Activated CD8-positive, alpha-beta memory T cell treated with anti-CD3 and anti-CD28 coated beads for 48 hours (primary cell): ENCODE data around the gene THOC3.
"Not testable (repeated sequence)": the region's sequence is repeated elsewhere in the genome, so short reads cannot be mapped to it uniquely, and the experiment has no call there.

ENCODE experiments used
- DNase-seq, 3 experiments: peaks; one replicate each; pipeline ENCODE4 v3.0.0-alpha.2; 2020; ENCODE audit warnings: low read depth in 2 of 3, low spot score in 2 of 3

The THOC3 gene

DNA sequence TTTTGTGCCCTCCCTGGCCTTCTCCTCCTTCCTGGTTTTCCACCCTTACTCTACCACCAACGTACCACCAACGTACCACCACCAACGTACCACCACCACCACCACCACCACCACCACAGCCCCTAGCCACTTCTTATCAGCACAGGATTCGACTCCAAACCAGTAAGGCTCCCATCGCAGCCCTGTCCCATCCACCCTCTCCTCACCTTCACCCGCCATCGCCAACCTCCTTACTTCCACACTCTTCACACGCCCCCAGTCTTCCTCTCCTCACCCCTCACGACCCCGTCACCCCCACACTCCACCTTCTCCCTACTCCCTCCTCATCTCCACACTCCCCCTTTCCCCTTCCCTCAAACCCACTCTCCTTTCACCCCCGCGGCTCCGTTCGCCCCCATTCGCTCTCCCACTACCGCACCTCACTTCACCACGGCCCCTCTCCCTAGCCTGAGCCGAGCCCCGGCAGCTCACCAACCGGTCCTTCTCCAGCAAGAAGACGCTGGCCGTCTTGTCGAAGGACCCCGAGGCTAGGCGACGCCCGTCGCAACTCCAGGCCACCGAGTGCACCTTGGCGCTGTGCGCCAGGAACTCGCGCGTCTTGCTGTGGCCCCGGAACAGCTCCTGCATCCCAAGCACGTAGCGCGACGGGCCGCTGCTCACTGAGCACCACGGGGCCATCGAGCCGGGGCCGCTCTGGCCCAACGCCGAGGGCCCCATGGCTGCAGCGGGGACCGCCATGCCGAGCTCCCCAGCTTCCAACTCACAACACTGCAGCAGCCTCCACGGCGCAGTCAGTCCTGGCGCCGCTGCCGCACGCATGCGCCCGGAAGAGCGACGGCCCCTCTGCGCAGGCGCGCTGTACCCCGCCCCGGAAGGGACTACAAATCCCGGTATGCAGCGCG is at the start of gene THOC3:
Gene THOC3 (minus strand): TSS at position 845 of the 902 bp plus-strand sequence. CDS start 107 bp downstream, at position 738.
- peak; percentile 36 to 69 (median 43) for DNase-seq

GRCh38 chr5:176017324-176017723 is 49.2 kb upstream of the THOC3 start:
- DNase-seq, result not testable (repeated sequence)

DNA sequence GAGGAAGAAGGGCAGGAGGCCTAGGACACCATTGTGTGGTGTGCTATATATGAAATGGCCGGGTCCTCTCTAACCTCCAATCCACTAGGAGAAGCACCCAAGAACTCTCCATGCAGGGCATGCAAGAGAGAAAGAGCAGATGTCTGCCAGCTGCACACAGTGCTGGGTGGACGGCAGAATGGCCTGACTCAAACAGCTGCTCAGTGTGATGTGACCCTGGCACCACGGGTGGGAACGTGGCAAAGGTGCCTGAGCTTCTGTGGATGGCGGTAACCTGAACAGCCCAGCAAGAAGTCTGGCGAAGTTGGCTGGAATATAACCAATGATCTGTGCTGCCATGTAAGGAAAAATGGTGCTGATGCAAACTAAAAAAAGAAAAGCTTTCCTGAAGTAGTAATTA is 46.2 kb upstream of the THOC3 start:
- DNase-seq, result not testable (repeated sequence)

GRCh38 chr5:176011088-176011487 is 43.0 kb upstream of the THOC3 start:
- DNase-seq, result not testable (repeated sequence)

DNA sequence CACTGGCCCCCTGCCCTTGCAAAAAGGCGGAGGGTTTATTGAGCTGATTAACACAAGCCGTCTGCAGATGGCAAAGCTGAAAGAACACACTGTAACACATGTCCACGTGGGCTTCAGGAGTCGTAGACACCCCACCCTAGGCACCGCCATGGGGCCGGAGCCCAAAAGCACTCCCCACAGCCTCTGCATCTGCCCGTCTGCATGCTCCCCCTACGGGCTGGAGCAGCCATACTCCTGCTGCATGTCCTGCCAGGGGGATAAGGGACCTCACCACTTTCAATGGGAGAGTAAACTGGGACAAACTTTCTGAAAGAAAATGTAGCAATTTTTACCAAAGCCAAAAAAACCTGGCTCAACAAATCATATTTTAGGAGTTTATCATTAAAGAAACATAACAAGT is 42.1 kb upstream of the THOC3 start:
- DNase-seq, result not testable (repeated sequence)

DNA sequence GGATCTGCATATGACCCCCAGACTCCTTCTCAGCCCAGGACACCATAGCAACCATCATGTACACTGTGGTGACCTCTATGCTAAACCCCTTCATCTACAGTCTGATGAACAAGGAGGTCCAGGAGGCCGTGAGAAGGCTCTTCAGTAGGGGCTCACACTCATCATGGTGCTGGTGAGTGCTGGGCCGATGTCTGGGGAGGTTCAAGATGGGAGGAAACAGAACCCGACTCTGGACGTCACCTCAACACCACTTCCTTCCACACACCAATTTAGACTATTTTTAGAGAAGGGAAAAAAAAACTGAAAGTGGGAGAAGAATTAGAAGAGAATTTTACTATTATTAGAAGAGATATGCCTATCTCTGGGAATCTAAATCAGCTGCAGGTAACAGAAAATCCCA is 39.1 kb upstream of the THOC3 start:
- DNase-seq, result not testable (repeated sequence)

DNA sequence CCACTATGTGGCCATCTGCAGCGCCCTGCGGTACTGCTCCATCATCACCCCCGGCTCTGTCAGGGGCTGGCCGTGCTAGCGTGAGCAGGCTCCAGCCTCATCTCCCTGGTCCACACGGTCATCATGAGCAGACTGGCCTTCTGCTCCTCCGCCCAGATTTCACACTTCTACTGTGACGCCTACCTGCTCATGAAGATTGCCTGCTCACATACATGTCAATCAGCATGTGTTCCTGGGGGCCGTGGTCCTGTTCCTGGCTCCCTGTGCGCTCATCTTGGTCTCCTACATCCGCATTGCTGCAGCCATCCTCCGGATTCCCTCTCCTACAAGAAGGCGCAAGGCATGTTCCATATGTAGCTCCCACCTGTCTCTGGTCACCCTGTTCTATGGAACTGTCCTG is 38.7 kb upstream of the THOC3 start:
- not testable (repeated sequence) for DNase-seq

DNA sequence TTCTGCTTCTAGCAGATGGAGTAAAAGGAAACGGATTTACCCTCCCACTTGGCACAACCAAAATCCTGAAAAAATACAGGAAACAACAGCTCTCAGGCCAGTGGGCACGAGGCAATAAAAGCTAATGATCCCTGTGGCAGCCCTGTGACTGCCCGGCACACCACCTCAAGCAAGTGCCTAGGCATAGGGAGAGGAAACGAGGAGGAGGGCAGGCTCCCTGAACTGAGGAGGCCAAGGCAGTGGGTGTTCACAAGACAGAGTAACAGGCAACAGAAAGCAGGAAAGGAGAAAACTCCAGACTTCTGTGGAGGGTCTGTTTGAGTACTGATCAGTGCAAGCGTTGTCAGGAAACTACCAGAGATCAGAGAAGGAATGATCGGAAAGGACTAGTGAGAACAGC is 29.9 kb upstream of the THOC3 start:
- not testable (repeated sequence) for DNase-seq

GRCh38 chr5:175997495-175997894 is 29.4 kb upstream of the THOC3 start:
- DNase-seq, result not testable (repeated sequence)

GRCh38 chr5:175996791-175997190 is 28.7 kb upstream of the THOC3 start:
- DNase-seq, result not testable (repeated sequence)

DNA sequence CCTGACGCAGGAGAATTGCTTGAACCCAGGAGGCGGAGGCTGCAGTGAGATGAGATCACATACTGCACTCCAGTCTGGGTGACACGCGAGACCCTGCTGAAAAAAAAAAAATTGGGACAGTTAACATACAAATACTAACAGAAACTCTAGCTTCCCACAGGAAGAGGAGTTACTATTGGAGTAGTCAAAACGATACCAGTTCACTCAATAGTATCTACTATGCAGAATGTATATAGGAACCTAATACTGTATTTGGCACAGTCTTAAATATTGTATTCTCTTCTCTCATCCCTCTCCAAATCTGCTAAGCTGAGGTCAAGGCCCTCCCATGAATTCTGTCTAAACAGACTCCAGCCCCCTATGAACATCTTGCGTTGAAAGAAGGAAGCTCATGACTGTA is 27.4 kb upstream of the THOC3 start:
- DNase-seq, result not testable (repeated sequence)

DNA sequence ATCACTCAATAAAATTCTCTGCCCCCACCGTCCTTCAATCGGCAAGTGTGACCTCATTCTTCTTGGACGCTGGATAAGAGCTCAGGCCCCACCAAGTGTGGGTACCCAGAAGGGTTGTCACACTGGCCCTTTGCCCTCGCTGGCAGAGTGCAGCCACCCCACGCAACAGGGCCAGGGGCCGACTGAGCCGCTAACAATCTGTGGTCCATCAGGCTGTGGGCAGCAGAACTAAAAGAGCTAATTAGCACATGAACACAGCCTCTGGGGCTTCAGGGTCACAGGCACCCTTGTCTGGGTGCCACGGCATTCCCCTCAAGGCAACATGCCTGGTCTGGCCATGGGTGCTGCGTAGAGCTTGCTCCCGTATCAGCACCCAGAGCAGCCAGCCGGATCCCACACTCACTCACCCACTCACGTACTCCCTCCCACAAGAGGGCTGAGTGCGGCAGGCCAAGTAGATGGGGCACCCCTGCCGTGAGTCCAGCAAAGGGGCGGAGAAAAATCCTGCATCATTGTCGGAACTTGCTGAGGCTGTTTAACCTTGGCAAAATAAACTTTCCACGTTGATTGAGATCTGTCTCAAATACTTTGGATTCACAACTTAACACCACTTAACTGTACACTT is 11.4 kb upstream of the THOC3 start:
- DNase-seq, result not testable (repeated sequence)

- DNase-seq, result not testable (repeated sequence)
Measured at GRCh38 chr5:175968381-175968780, 266 bp upstream of the THOC3 start.

DNA sequence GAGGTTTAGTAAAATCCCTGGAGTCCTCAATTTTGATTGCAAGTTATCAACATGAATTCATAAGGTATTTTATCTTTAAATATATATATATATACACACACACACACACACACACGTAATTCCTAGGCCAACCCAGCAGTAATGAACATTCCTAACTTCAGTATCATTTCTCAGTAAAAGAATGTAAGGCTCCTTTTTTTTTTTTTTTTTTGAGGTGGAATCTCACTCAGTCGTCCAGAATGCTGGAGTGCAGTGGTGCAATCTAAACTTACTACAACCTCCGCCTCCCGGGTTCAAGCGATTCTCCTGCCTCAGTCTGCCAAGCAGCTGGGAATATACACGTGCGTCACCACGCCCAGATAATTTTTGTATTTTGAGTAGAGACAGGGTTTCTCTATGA is 5.8 kb downstream of the THOC3 start:
- DNase-seq, result not testable (repeated sequence)

GRCh38 chr5:175960228-175960627 is 7.9 kb downstream of the THOC3 start:
- DNase-seq, result not testable (repeated sequence)

GRCh38 chr5:175958515-175958914 is 9.6 kb downstream of the THOC3 start:
- not testable (repeated sequence) for DNase-seq

DNA sequence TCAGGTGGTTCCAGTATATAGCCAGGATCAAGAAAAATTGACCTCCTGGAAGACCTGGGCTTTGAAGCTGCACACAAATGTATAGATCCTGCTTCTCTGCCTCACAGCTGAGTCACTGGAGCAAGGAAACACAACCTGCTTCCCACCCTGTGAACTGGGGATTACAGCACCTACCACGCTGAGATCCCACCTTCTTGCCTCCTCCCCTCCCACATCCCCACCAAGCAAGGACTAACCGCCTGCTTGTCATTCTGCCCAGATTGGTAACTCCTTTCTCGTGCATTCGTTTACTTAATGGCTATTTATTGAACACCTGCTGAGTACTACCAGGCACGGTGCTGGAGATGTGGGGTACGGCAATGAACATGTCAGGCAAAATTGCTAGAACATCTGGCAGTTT is 14.0 kb downstream of the THOC3 start:
- DNase-seq, result not testable (repeated sequence)

GRCh38 chr5:175952810-175953209 is 15.3 kb downstream of the THOC3 start:
- not testable (repeated sequence) for DNase-seq

DNA sequence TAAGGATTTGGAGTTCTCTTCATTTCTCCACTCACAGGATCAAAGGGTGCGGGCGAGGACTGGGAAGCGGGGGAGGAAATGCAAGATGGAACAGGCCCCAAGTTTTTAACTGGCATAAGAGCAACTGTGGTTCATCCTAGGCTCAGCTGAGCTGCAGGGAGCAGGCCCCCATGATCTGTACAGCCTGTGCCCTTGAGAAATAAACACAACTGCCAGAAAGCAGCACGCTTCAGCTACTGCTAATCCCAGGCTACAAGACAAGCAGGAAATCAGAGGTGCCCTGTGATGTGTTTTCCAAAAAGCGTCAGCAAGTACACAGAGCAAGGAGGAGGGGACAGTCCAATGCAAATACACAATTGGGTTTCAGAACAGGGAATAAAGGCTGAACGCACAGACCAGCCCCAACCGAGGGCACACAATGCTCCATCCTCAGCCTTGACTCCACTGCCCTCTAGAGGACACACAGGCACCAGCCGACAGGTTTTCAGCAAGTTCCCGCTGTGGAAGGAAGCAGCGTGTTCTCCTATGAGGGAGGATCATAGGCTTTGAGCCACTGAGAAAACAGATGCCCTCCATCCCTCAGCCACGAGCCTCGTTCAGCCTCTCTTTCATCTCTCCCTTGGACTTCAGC is 16.7 kb downstream of the THOC3 start:
- DNase-seq, result not testable (repeated sequence)

DNA sequence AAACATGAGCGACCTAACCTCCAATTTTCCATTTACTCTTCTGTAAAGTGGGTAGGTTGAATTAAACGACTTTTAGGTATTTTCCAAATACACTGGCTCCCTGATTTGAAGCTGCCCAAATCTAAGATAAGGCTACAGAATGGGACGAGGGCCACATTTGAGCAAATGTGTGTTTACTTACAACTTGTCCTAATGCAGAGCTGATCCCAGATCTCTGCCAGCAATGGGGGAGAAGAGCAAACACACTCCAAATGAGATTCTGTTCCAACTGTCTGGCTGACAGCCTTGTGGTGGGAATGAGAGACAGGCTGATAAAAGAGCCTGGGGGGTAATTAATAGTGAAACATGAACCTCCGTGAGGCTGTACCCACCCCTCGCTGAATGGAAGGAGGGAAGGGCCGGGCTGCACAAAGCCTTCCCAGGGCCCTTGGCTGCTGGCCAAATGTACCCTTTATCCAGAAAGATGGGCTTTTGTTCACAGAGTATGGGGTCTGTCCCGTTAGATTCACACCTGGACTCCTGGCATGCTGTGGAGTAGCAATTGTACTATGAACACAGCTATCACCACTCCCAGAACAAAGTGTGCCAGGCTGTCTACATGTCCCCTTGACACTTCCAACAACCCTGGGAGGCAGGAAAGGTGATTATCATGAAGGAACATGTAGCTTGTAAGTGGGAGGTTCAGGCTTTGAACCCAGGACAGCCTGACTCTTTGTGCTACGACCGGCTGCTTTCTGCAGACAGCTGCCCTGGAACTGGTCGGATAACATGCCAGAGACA is 19.6 kb downstream of the THOC3 start:
- DNase-seq, result not testable (repeated sequence)

DNA sequence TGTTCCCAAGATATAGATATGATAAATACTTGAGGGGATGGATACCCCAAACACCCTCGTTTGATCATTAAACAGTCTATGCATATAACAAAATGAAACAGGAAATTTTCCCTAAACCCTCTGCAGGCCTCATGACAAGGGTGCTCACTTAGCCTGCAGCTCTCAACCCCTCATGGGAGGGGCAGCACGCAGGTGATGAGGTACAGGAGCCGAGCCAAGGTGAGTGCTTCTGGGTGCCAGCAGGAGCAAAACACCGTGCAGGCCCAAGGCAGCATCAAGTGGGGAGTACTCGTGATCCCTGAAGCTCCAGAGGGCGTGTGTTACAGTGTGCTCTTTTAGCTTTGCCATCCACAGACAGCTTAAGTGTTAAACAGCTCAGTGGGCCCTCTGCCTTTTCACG is 24.9 kb downstream of the THOC3 start:
- not testable (repeated sequence) for DNase-seq
